Measurements from ENCODE around the gene DOCK8. TPM values are rescaled to one million over a fixed set of nuclear protein-coding genes. Genes with fewer than 3 reads are reported as not detected.
A peak's percentile ranks its signal among the peaks of the same experiment; 100 is the strongest.

The DOCK8 gene
- total and polyA plus RNA-seq, 10 of the 15 experiments (the other 5 are each of a cell fraction or from before 2014, with no cell fraction given), result 35.4 to 100 (median 44.7) TPM

GRCh38 chr9:214648-215493 is at the start of gene DOCK8 (continued):
- peak in 1 of 2 experiments; percentile 35; a peak in 1 of 3 replicates for TF ChIP-seq EGR1 (IDR thresholded peaks at IDR 0.05; ENCODE audit: borderline replicate concordance in 1 of 2, low read depth in 2 of 2, low read length in 2 of 2)
- no peak for TF ChIP-seq SP1 (IDR thresholded peaks at IDR 0.05; ENCODE audit: low read depth, low read length)
- 0 out of 2 replicates have a peak, but pooled peaks have one; percentile 32 for TF ChIP-seq TARDBP (IDR thresholded peaks at IDR 0.05; ENCODE audit: borderline replicate concordance)
- 0 out of 3 replicates have a peak, but pooled peaks have one; percentile 18 for TF ChIP-seq POU2F2 (IDR thresholded peaks at IDR 0.05; ENCODE audit: borderline replicate concordance, low read depth, low read length)
- peak; percentile 77; the same call in 1 of the 2 replicates for TF ChIP-seq ASH2L (IDR thresholded peaks at IDR 0.05; ENCODE audit: borderline replicate concordance, low read depth)
- TF ChIP-seq LARP7 (IDR thresholded peaks at IDR 0.05), result peak; percentile 54
- no peak for TF ChIP-seq SRF (IDR thresholded peaks at IDR 0.05; ENCODE audit: low read depth in 2 of 2, low read length in 2 of 2)
- TF ChIP-seq RAD21 (IDR thresholded peaks at IDR 0.05; ENCODE audit: insufficient read depth, low read depth, low read length), result peak; percentile 42
- peak; percentile 88 for TF ChIP-seq PAX5 (IDR thresholded peaks at IDR 0.05; ENCODE audit: borderline replicate concordance, low read depth, low read length)
- TF ChIP-seq CEBPZ (IDR thresholded peaks at IDR 0.05; ENCODE audit: low read depth, low read length), result no peak
- TF ChIP-seq NFXL1 (IDR thresholded peaks at IDR 0.05; ENCODE audit: borderline replicate concordance), result peak; percentile 52; the same call in 1 of the 2 replicates
- peak; percentile 57; the same call in 1 of the 2 replicates for TF ChIP-seq NR2F1 (conservative IDR thresholded peaks at IDR 0.05)
- peak; percentile 32; the same call in 1 of the 2 replicates for TF ChIP-seq EED (IDR thresholded peaks at IDR 0.05; ENCODE audit: low read depth)
- TF ChIP-seq NBN (IDR thresholded peaks at IDR 0.05), result no peak
- no peak for TF ChIP-seq SREBF1 (IDR thresholded peaks at IDR 0.05; ENCODE audit: low read length)
- TF ChIP-seq SMARCA5 (IDR thresholded peaks at IDR 0.05), result peak; percentile 43; the same call in 1 of the 2 replicates
- no peak for TF ChIP-seq SPI1 (IDR thresholded peaks at IDR 0.05; ENCODE audit: borderline replicate concordance, insufficient read depth, low read depth, low read length)
- peak; percentile 39; the same call in 1 of the 2 replicates for TF ChIP-seq YY1 (IDR thresholded peaks at IDR 0.05; ENCODE audit: low read depth, low read length)
- TF ChIP-seq HDAC6 (IDR thresholded peaks at IDR 0.05; ENCODE audit: unreplicated experiment), result peak; percentile 96
- no peak for TF ChIP-seq TCF12 (IDR thresholded peaks at IDR 0.05; ENCODE audit: low read depth, low read length)
- peak; percentile 65 for TF ChIP-seq IKZF1 (conservative IDR thresholded peaks at IDR 0.05)
- peak in 1 of 2 experiments; percentile 42; a peak in 2 of 4 replicates for TF ChIP-seq BHLHE40 (IDR thresholded peaks at IDR 0.05; ENCODE audit: borderline replicate concordance in 1 of 2, low read depth in 2 of 2, low read length in 1 of 2)
- TF ChIP-seq NRF1 (conservative IDR thresholded peaks at IDR 0.05; ENCODE audit: low read depth, low read length), result no peak
- TF ChIP-seq, protein P1, sequence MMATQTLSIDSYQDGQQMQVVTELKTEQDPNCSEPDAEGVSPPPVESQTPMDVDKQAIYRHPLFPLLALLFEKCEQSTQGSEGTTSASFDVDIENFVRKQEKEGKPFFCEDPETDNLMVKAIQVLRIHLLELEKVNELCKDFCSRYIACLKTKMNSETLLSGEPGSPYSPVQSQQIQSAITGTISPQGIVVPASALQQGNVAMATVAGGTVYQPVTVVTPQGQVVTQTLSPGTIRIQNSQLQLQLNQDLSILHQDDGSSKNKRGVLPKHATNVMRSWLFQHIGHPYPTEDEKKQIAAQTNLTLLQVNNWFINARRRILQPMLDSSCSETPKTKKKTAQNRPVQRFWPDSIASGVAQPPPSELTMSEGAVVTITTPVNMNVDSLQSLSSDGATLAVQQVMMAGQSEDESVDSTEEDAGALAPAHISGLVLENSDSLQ (IDR thresholded peaks at IDR 0.05), result no peak

Data from GM12878 (cell line).